ENCODE results near the gene ARMC9. TPM values are rescaled to one million over a fixed set of nuclear protein-coding genes. Genes with fewer than 3 reads are reported as not detected.

ARMC9 gene
- total and polyA plus RNA-seq, 2 of the 13 experiments (the other 11 are each of a cell fraction or from before 2014, with no cell fraction given), result 9.1 to 12.8 TPM

DNA sequence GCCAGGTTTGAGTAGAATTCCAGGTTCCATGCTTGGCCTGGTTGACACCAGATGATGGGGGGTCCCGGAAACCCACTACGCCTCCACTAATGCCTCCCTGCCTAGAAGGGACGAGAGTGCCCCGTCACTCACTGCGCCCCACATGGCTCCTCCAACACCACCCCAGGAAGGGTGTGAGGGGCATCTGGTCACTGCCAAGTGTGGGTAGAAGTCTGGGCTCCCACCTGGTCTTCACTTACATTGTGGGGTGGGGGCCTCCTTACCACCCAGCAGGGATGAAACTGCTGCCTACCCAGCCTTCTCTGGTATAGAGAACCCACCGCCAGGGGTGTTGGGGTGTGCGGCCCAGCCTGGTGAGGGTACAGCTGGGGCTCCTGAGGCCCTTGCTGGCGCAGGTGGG lies 131.9 kb downstream of the ARMC9 start:
- Histone ChIP-seq H3K4me3 (replicated peaks in 1 of 3; ENCODE audit: insufficient read depth in 1 of 3, low read depth in 2 of 3, low read length in 3 of 3) (no peak overlapping the region), H3K9ac (ENCODE audit: insufficient read depth, low read depth, low read length) (no peak overlapping the region), H3K27me3 (ENCODE audit: control insufficient read depth in 1 of 2, insufficient read depth in 2 of 2, low read length in 2 of 2) (no peaks in the 10 kb centered on the region), H3K27ac (ENCODE audit: extremely low read length, insufficient read depth, low read length) (no peak overlapping the region), H3K79me2 (ENCODE audit: insufficient read depth, low read length) (no peaks in the 10 kb centered on the region), H3K36me3 (replicated peaks in 1 of 2; ENCODE audit: control insufficient read depth in 1 of 2, insufficient read depth in 2 of 2, low read length in 2 of 2) (peaks cover 0 to 7% of the 10 kb centered on the region in 2 experiments; a peak in 1 of 5 replicates), H3K4me2 (ENCODE audit: low read depth, low read length) (no peak overlapping the region), H4K20me1 (ENCODE audit: insufficient read depth, low read length) (no peaks in the 10 kb centered on the region), H3K4me1 (ENCODE audit: insufficient read depth, low read length) (no peaks in the 10 kb centered on the region), H3K9me3 (ENCODE audit: low read length) (no peaks in the 10 kb centered on the region), H2AFZ (ENCODE audit: low read length) (no peak overlapping the region)
- CTCF ChIA-PET (ENCODE audit: low intra/inter-chr PET ratio, low total read pairs), result no interaction called here
- ATAC-seq, result no peak
- BruUV-seq (replicated peaks), result no TSS peak
- 97% methylated on average over 8 of the region's 8 CpGs for WGBS (ENCODE audit: low lambda C conversion rate)
- POLR2A ChIA-PET, result no interaction called here
- no peak for FAIRE-seq
- intact Hi-C loops (cut with micrococcal nuclease; ENCODE audit: unreplicated experiment), result no loop called here
- in situ Hi-C loops (cut with HindIII; ENCODE audit: extremely low pct_ligation_motif_present, low pct_unique_long_range_greater_than_20kb), result no loop called here
- DNase-seq (ENCODE audit: low spot score), result no peak
- TF ChIP-seq ZNF691 (CRISPR knock-in tag; IDR thresholded peaks at IDR 0.05; ENCODE audit: borderline replicate concordance, low read depth) (no peak), ZNF737 (CRISPR knock-in tag; IDR thresholded peaks at IDR 0.05; ENCODE audit: borderline replicate concordance) (no peak), CC2D1A (CRISPR knock-in tag; IDR thresholded peaks at IDR 0.05) (no peak), ZNF34 (CRISPR knock-in tag; IDR thresholded peaks at IDR 0.05; ENCODE audit: borderline replicate concordance) (no peak), ZNF318 (CRISPR knock-in tag; IDR thresholded peaks at IDR 0.05) (no peak)

Measured in HepG2 (cell line).